PFSK-1 (cell line): ENCODE results near the gene ATG12.

Experiments
- POLR2AphosphoS5 ChIP-seq: IDR thresholded peaks from 2 replicates; pipeline ENCODE4 v1.6.1; 2012; ENCODE audit warnings: low read depth, mild to moderate bottlenecking, control low read depth, low read length, moderate library complexity
- REST ChIP-seq, 2 experiments: IDR thresholded peaks; 2 replicates each; pipeline versions ENCODE4 v1.6.1 to v1.8.0; 2011 to 2012; ENCODE audit warnings: low read depth in 2 of 2, low read length in 2 of 2, control low read depth in 1 of 2, inconsistent platforms in 1 of 2, mild to moderate bottlenecking in 1 of 2, moderate library complexity in 1 of 2; ENCODE audit not compliant: insufficient read depth in 1 of 2
- SIN3A ChIP-seq: IDR thresholded peaks from 2 replicates; pipeline ENCODE4 v1.6.1; 2012; ENCODE audit warnings: mild to moderate bottlenecking, low read length, moderate library complexity, borderline replicate concordance; ENCODE audit not compliant: insufficient read depth
- TAF1 ChIP-seq: IDR thresholded peaks from 2 replicates; pipeline ENCODE4 v1.6.1; 2012; ENCODE audit warnings: low read length, control low read depth, borderline replicate concordance; ENCODE audit not compliant: insufficient read depth

GRCh38 chr5:115869256-115869795, 28.0 kb upstream of the ATG12 start:
- TF ChIP-seq POLR2AphosphoS5 (no peak), REST (IDR thresholded peaks at IDR 0.05; ENCODE audit: insufficient read depth in 1 of 2, low read depth in 2 of 2, low read length in 2 of 2) (no peak), SIN3A (no peak), TAF1 (no peak)
